Left lung (tissue), 10 donors: ENCODE measurements around the gene ERC2. TPM values are rescaled to one million over a fixed set of nuclear protein-coding genes. Genes with fewer than 3 reads are reported as not detected.

Experiments used
- ATAC-seq: fragments of 200-7000 bp; cut with Tn5 transposase; one replicate; pipeline ENCODE4 v1.9.1; 2020; ENCODE audit warnings: moderate library complexity
- DNase-seq, 4 donors: peaks; one replicate each; pipeline ENCODE4 v3.0.0-alpha.2; 2013 to 2020
- H3K27ac ChIP-seq, 2 donors: fragments of 200-600 bp; sonication (generic) in 1 of 2; one replicate each; pipeline versions ENCODE4 v1.5.0 to v1.8.0; 2020 to 2021
- H3K27me3 ChIP-seq, 2 donors: fragments of 200-600 bp; sonication (generic) in 1 of 2; one replicate each; pipeline versions ENCODE4 v1.5.0 to v1.8.0; 2020 to 2021
- H3K36me3 ChIP-seq, 2 donors: fragments of 200-600 bp; sonication (generic) in 1 of 2; one replicate each; pipeline versions ENCODE4 v1.5.0 to v1.8.0; 2020 to 2021
- H3K4me1 ChIP-seq, 2 donors: fragments of 200-600 bp; one replicate each; pipeline ENCODE4 v1.8.0; 2021
- H3K4me3 ChIP-seq, 2 donors: fragments of 200-600 bp; sonication (generic) in 1 of 2; one replicate each; pipeline versions ENCODE4 v1.5.0 to v1.8.0; 2020 to 2021; ENCODE audit warnings: mild to moderate bottlenecking in 1 of 2
- H3K9me3 ChIP-seq, 2 donors: fragments of 200-600 bp; sonication (generic) in 1 of 2; one replicate each; pipeline versions ENCODE4 v1.5.0 to v1.8.0; 2020 to 2021
- intact Hi-C, 2 donors: fragments of 100-400 bp; cut with DNase I; formaldehyde crosslinking; loops; one replicate each; pipeline versions ENCODE4 v1.11.2 to v1.14.2; 2022
- polyA plus RNA-seq, 6 donors: library from polyadenylated mRNA; unstranded; fragments of 120-200 nt; gene quantifications; one replicate each; pipeline ENCODE4 v1.2.1, GENCODE V29; 2013; ENCODE audit not compliant: insufficient read length in 6 of 6
- total RNA-seq, 2 donors: library from RNA; stranded (reverse); fragmentation: NEBNext Ultra II Directional; extraction: Animal tissue kit (Norgen Biotek cat#: 25700); gene quantifications; one replicate each; pipeline ENCODE4 v1.2.1, GENCODE V29; 2021
- TF ChIP-seq, protein P1 (sequence below), 2 donors: fragments of 200-600 bp; sonication (generic) in 1 of 2; IDR thresholded peaks; one replicate each; pipeline versions ENCODE4 v1.5.0 to v1.8.0; 2021; ENCODE audit warnings: antibody characterized with exemption in 2 of 2
- donor health status: DM: no; HTN: yes; CAD: no.
- donor health status: DM: no; HTN: no; CAD: no.

Gene ERC2
- total and polyA plus RNA-seq, 8 donors: 1.6 to 3.3 (median 2.1) TPM

- no peak overlapping the region for H3K4me3 ChIP-seq
- H3K27me3 ChIP-seq: peaks cover 0 to 29% of the 10 kb centered on the region in 2 donors
- H3K4me1 ChIP-seq: no peaks in the 10 kb centered on the region
- intact Hi-C loops: no loop called here
- DNase-seq (no peak), ATAC-seq (no peak)
- TF ChIP-seq, protein P1, sequence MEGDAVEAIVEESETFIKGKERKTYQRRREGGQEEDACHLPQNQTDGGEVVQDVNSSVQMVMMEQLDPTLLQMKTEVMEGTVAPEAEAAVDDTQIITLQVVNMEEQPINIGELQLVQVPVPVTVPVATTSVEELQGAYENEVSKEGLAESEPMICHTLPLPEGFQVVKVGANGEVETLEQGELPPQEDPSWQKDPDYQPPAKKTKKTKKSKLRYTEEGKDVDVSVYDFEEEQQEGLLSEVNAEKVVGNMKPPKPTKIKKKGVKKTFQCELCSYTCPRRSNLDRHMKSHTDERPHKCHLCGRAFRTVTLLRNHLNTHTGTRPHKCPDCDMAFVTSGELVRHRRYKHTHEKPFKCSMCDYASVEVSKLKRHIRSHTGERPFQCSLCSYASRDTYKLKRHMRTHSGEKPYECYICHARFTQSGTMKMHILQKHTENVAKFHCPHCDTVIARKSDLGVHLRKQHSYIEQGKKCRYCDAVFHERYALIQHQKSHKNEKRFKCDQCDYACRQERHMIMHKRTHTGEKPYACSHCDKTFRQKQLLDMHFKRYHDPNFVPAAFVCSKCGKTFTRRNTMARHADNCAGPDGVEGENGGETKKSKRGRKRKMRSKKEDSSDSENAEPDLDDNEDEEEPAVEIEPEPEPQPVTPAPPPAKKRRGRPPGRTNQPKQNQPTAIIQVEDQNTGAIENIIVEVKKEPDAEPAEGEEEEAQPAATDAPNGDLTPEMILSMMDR (IDR thresholded peaks at IDR 0.05): no peak
- H3K27ac ChIP-seq: no peak overlapping the region
- no peaks in the 10 kb centered on the region for H3K9me3 ChIP-seq
- no peaks in the 10 kb centered on the region for H3K36me3 ChIP-seq
These were observed 20.7 kb upstream of the ERC2 start for GRCh38 chr3:56488812-56489600.

- no peak overlapping the region for H3K27ac ChIP-seq
- H3K9me3 ChIP-seq: no peaks in the 10 kb centered on the region
- peaks cover 0 to 23% of the 10 kb centered on the region in 2 donors for H3K27me3 ChIP-seq
- H3K4me3 ChIP-seq: no peak overlapping the region
- no peaks in the 10 kb centered on the region for H3K4me1 ChIP-seq
- ATAC-seq (no peak), DNase-seq (no peak)
- intact Hi-C loops: no loop called here
- H3K36me3 ChIP-seq: no peaks in the 10 kb centered on the region
- TF ChIP-seq, protein P1 (IDR thresholded peaks at IDR 0.05): no peak
These were observed 16.3 kb upstream of the ERC2 start for GRCh38 chr3:56484525-56485032.

- Histone ChIP-seq H3K27ac (no peak overlapping the region), H3K27me3 (peaks cover 0 to 18% of the 10 kb centered on the region in 2 donors), H3K4me3 (no peak overlapping the region), H3K9me3 (no peaks in the 10 kb centered on the region), H3K36me3 (no peaks in the 10 kb centered on the region), H3K4me1 (no peaks in the 10 kb centered on the region)
- intact Hi-C loops: no loop called here
- DNase-seq (no peak), ATAC-seq (no peak)
- TF ChIP-seq, protein P1 (IDR thresholded peaks at IDR 0.05): no peak
These were observed 15.9 kb upstream of the ERC2 start for GRCh38 chr3:56484122-56484521.

DNA sequence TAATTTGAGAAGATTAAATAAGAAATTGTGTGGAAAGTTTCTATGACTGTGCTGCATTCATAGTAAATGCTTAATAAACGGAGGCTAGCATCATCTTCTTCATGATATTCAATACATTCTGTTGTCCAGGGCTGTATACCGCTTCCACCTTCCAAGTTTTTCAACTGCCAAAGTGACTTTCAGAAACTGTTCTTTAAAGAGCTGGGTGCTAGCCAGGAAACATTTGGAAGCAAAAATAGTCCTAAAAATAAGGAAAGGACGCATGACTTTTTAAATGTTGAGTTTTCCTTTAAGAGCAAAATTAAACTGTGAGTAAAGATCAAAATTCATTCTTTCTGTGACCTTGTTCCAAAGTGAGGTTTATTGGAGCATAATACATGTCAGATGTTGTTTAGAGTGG, 9.4 kb upstream of the ERC2 start:
- ATAC-seq (no peak), DNase-seq (no peak)
- H3K27ac ChIP-seq: no peak overlapping the region
- no peaks in the 10 kb centered on the region for H3K4me1 ChIP-seq
- TF ChIP-seq, protein P1 (IDR thresholded peaks at IDR 0.05): no peak
- H3K36me3 ChIP-seq: no peaks in the 10 kb centered on the region
- H3K4me3 ChIP-seq: no peak overlapping the region
- no peaks in the 10 kb centered on the region for H3K9me3 ChIP-seq
- intact Hi-C loops: no loop called here
- H3K27me3 ChIP-seq: peaks cover 0 to 5% of the 10 kb centered on the region in 2 donors

GRCh38 chr3:56476771-56477170, 8.5 kb upstream of the ERC2 start:
- ATAC-seq (no peak), DNase-seq (no peak)
- intact Hi-C loops: no loop called here
- Histone ChIP-seq H3K36me3 (no peaks in the 10 kb centered on the region), H3K9me3 (no peaks in the 10 kb centered on the region), H3K27ac (no peak overlapping the region), H3K27me3 (no peaks in the 10 kb centered on the region), H3K4me1 (no peaks in the 10 kb centered on the region), H3K4me3 (no peak overlapping the region)
- TF ChIP-seq, protein P1 (IDR thresholded peaks at IDR 0.05): no peak
